ENCODE measurements around the gene THRB. TPM values are rescaled to one million over a fixed set of nuclear protein-coding genes. Genes with fewer than 3 reads are reported as not detected.

Gene THRB
- polyA plus RNA-seq, 1 of the 3 experiments (the other 2 are of a cell fraction), result 0.02 TPM

GRCh38 chr3:24504772-24505171 lies 10.1 kb upstream of the THRB start:
- no peaks in the 10 kb centered on the region for H3K9me2 ChIP-seq
- H3K9ac ChIP-seq, result no peak overlapping the region
- no peaks in the 10 kb centered on the region for H4K20me1 ChIP-seq (ENCODE audit: insufficient read depth)
- no peak overlapping the region for H3K4me2 ChIP-seq
- no peaks in the 10 kb centered on the region for H3K27me3 ChIP-seq (ENCODE audit: insufficient read depth)
- no peak for DNase-seq
- no peaks in the 10 kb centered on the region for H3K9me3 ChIP-seq
- H3K36me3 ChIP-seq (replicated peaks in 1 of 2; ENCODE audit: control insufficient read depth in 1 of 2, insufficient read depth in 2 of 2, low read length in 1 of 2), result no peaks in the 10 kb centered on the region
- POLR2A ChIA-PET, result no interaction called here
- CTCF ChIA-PET, result interaction anchor here (0.7 to 1.3 kb wide), 2 partner anchors 8 to 383 kb away, joined by 3 to 6 read pairs; no protein-coding TSS in a partner anchor
- no peak overlapping the region for H3K4me3 ChIP-seq (ENCODE audit: low read depth in 2 of 2, low read length in 1 of 2)
- H2AFZ ChIP-seq (ENCODE audit: low read depth), result no peak overlapping the region
- no peaks in the 10 kb centered on the region; a peak in 2 of 4 replicates for H3K4me1 ChIP-seq (ENCODE audit: control insufficient read depth in 1 of 2, insufficient read depth in 2 of 2, low read depth in 1 of 2, low read length in 1 of 2)
- H3K27ac ChIP-seq (ENCODE audit: low read depth in 2 of 2, low read length in 1 of 2), result no peak overlapping the region
- no peak for TF ChIP-seq EP300 (IDR thresholded peaks at IDR 0.05; ENCODE audit: borderline replicate concordance in 1 of 2, low read depth in 1 of 2, low read length in 1 of 2)
- no peak for TF ChIP-seq POLR2AphosphoS5 (IDR thresholded peaks at IDR 0.05; ENCODE audit: low read depth, low read length)
- no peak for TF ChIP-seq ZBTB33 (IDR thresholded peaks at IDR 0.05; ENCODE audit: borderline replicate concordance, low read depth)
- TF ChIP-seq EZH2phosphoT487 (IDR thresholded peaks at IDR 0.05; ENCODE audit: borderline replicate concordance, low read depth), result no peak
- TF ChIP-seq ELF1 (IDR thresholded peaks at IDR 0.05), result no peak
- no peak for TF ChIP-seq FOXJ3 (CRISPR knock-in tag; IDR thresholded peaks at IDR 0.05)
- no peak for TF ChIP-seq MAX (IDR thresholded peaks at IDR 0.05; ENCODE audit: low read depth)
- TF ChIP-seq MEF2A (IDR thresholded peaks at IDR 0.05; ENCODE audit: borderline replicate concordance, low read depth), result no peak
- TF ChIP-seq RAD21 (IDR thresholded peaks at IDR 0.05; ENCODE audit: low read length), result no peak
- no peak for TF ChIP-seq FOXM1 (IDR thresholded peaks at IDR 0.05; ENCODE audit: low read depth)
- TF ChIP-seq PBX3 (IDR thresholded peaks at IDR 0.05), result no peak
- TF ChIP-seq NFIC (IDR thresholded peaks at IDR 0.05; ENCODE audit: borderline replicate concordance), result no peak
- no peak for TF ChIP-seq SMC3 (IDR thresholded peaks at IDR 0.05; ENCODE audit: low read depth, low read length)
- TF ChIP-seq USF2 (IDR thresholded peaks at IDR 0.05; ENCODE audit: borderline replicate concordance, low read depth, low read length), result no peak
- no peak for TF ChIP-seq GABPA (IDR thresholded peaks at IDR 0.05; ENCODE audit: low read depth)
- TF ChIP-seq JUND (IDR thresholded peaks at IDR 0.05), result no peak
- TF ChIP-seq RFX5 (IDR thresholded peaks at IDR 0.05; ENCODE audit: low read length), result no peak
- no peak for TF ChIP-seq RXRA (IDR thresholded peaks at IDR 0.05; ENCODE audit: borderline replicate concordance, low read depth)
- no peak for TF ChIP-seq GATA2 (CRISPR knock-in tag; IDR thresholded peaks at IDR 0.05)
- H3K79me2 ChIP-seq (ENCODE audit: insufficient read depth), result no peaks in the 10 kb centered on the region
- H3F3A ChIP-seq (replicated peaks; ENCODE audit: insufficient read depth), result no peaks in the 10 kb centered on the region
